Heart right ventricle (tissue), 16 donors: ENCODE data around the gene FAM221B. TPM values are rescaled to one million over a fixed set of nuclear protein-coding genes. Genes with fewer than 3 reads are reported as not detected.

Source experiments
- ATAC-seq, 8 donors: fragments of 200-7000 bp; cut with Tn5 transposase; one replicate each; pipeline ENCODE4 v1.9.1; 2020; ENCODE audit warnings: mild to moderate bottlenecking in 8 of 8, moderate library complexity in 8 of 8, moderate number of reproducible peaks in 1 of 8
- DNase-seq, 2 donors: peaks; one replicate each; pipeline ENCODE4 v3.0.0-alpha.2; 2020
- H3K27ac ChIP-seq, 10 donors: fragments of 200-600 bp; sonication (generic) in 2 of 10; one replicate each; pipeline versions ENCODE4 v1.5.0 to v1.8.0; 2020 to 2022; ENCODE audit warnings: mild to moderate bottlenecking in 3 of 10
- H3K27me3 ChIP-seq, 7 donors: fragments of 200-600 bp; one replicate each; pipeline ENCODE4 v1.8.0; 2021 to 2022; ENCODE audit warnings: mild to moderate bottlenecking in 2 of 7
- H3K36me3 ChIP-seq, 9 donors: fragments of 200-600 bp; sonication (generic) in 1 of 9; one replicate each; pipeline versions ENCODE4 v1.5.0 to v1.8.0; 2020 to 2022; ENCODE audit warnings: mild to moderate bottlenecking in 2 of 9
- H3K4me1 ChIP-seq, 9 donors: fragments of 200-600 bp; sonication (generic) in 1 of 9; one replicate each; pipeline versions ENCODE4 v1.5.0 to v1.8.0; 2020 to 2022; ENCODE audit warnings: mild to moderate bottlenecking in 4 of 9
- H3K4me3 ChIP-seq, 10 donors: fragments of 200-600 bp; sonication (generic) in 2 of 10; one replicate each; pipeline versions ENCODE4 v1.5.0 to v1.8.0; 2020 to 2022; ENCODE audit warnings: mild to moderate bottlenecking in 7 of 10, moderate library complexity in 2 of 10
- H3K9me3 ChIP-seq, 11 donors: fragments of 200-600 bp in 10 of 11; sonication (generic) in 2 of 11; one replicate each; pipeline versions ENCODE4 v1.5.0 to v1.8.0; 2013 to 2022; ENCODE audit warnings: mild to moderate bottlenecking in 2 of 11, control low read depth in 1 of 11, moderate library complexity in 1 of 11
- WGBS, 2 donors: extraction: QIAGEN DNeasy Blood & Tissue Kit; methylation state at CpG; one replicate each; pipeline ENCODE4 v1.1.7; 2013; ENCODE audit warnings: inconsistent platforms in 1 of 2; 5-methylcytosine and 5-hydroxymethylcytosine counted together
- intact Hi-C, 10 donors: fragments of 100-400 bp; cut with DNase I; formaldehyde crosslinking; loops; one replicate each; pipeline versions ENCODE4 v1.11.1 to v1.14.2; 2022
- polyA plus RNA-seq, 2 donors: library from polyadenylated mRNA; stranded (reverse); fragments of 200-250 nt; gene quantifications; one replicate each; pipeline ENCODE4 v1.2.3, GENCODE V29; 2013
- total RNA-seq, 10 donors: library from RNA; stranded (reverse); fragmentation: NEBNext Ultra II Directional in 3 of 10; extraction: Animal tissue kit (Norgen Biotek cat#: 25700) in 3 of 10; gene quantifications; one replicate each; pipeline versions ENCODE4 v1.2.1 to v1.2.4, GENCODE V29; 2021 to 2023
- TF ChIP-seq, protein P1 (sequence below), 9 donors: fragments of 200-600 bp; sonication (generic) in 2 of 9; IDR thresholded peaks; one replicate each; pipeline versions ENCODE4 v1.5.0 to v1.8.0; 2021 to 2022; ENCODE audit warnings: antibody characterized with exemption in 9 of 9, mild to moderate bottlenecking in 5 of 9, moderate library complexity in 1 of 9
- donor health status: Arrhythmogenic right ventricular cardiomyopathy.
- donor health status: ischemic (EF 13 %, LVEDD 7.1; RV severe dilation, severe dysfunction).
- donor health status: healthy with polysubstance abuse.
- donor health status: DM: no; HTN: yes; CAD: no.
- donor health status: DM: no; HTN: no; CAD: no.
- donor health status: ischemic (EF 25% LVEDD 6.9; RV normal size, moderate dysfunction).
- donor health status: ischemic (EF 25% LVEDD 5.7; RV mildly dilated, moderate dysfunction).
- donor health status: healthy.
- donor health status: DM: yes; HTN: yes; CAD: no.
- donor health status: Ischemic cardiomyopathy.
- donor health status: ischemic (EF 35%, LVEDD 5.7; RV mildly dilated, moderate dysfunction).
- donor health status: nonischemic (EF 11% LVEDD 7.7; RV severe dilation, severe dysfunction).
- donor health status: DM: yes; HTN: yes; CAD: no.
- donor health status: PGD.
- donor health status: ischemic (EF 29% LVEDD 5.4; RV normal size, mild dysfunction).
- donor health status: nonischemic (EF 23%, LVEDD 6.1; RV moderate dilation, normal function).

FAM221B gene
- total and polyA plus RNA-seq, 12 donors, result not detected

- Histone ChIP-seq H3K36me3 (no peaks in the 10 kb centered on the region), H3K9me3 (no peaks in the 10 kb centered on the region), H3K4me1 (peaks cover 4 to 53% (median 39%) of the 10 kb centered on the region in 9 donors), H3K27me3 (no peaks in the 10 kb centered on the region), H3K4me3 (peak within 1 kb of the TSS; percentile 70 to 87 (median 82)), H3K27ac (peak within 1 kb of the TSS; percentile 91 to 98 (median 96))
- peak; percentile 91 to 94 (median 92) for ATAC-seq
- TF ChIP-seq, protein P1, sequence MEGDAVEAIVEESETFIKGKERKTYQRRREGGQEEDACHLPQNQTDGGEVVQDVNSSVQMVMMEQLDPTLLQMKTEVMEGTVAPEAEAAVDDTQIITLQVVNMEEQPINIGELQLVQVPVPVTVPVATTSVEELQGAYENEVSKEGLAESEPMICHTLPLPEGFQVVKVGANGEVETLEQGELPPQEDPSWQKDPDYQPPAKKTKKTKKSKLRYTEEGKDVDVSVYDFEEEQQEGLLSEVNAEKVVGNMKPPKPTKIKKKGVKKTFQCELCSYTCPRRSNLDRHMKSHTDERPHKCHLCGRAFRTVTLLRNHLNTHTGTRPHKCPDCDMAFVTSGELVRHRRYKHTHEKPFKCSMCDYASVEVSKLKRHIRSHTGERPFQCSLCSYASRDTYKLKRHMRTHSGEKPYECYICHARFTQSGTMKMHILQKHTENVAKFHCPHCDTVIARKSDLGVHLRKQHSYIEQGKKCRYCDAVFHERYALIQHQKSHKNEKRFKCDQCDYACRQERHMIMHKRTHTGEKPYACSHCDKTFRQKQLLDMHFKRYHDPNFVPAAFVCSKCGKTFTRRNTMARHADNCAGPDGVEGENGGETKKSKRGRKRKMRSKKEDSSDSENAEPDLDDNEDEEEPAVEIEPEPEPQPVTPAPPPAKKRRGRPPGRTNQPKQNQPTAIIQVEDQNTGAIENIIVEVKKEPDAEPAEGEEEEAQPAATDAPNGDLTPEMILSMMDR (IDR thresholded peaks at IDR 0.05), result no peak
- intact Hi-C loops, result loop anchor here in 7 of 10 donors (2.0 to 5.0 kb wide), 5 partner anchors 37 to 172 kb away; partner anchors contain the start of genes NPR2 (in 3 of the 7), CCDC107 (in 1 of the 7), CREB3 (in 1 of the 7) and RMRP (in 1 of the 7)
- WGBS, 2 donors, result 1 to 2% methylated on average over 38 to 53 of the region's 53 CpGs
- peak; percentile 96 to 98 for DNase-seq
Measured at GRCh38 chr9:35829084-35829763, 692 bp upstream of the FAM221B start, which contains the start of gene TMEM8B. Gene TMEM8B (plus strand): TSS chr9:35829228. CDS start chr9:35829448, 220 bp downstream.

DNA sequence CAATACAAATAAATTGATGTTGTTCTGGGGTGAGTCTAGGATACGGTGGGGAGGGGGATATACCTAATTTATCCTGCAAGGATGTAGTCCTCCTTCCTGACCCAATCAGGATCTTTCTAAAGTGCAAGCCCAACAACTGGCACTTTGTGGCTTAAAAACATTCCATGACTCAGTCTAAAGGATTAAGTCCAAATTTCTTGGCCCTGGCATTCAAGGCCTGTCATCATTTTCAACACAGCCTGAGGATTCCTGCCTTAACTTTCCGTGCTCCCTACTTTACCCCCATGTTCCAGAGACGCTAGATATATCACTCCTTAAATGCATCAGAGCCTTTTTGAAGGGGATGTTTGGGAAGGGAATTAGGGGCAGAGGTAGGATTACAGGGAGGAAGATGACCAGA is 1.0 kb downstream of the FAM221B start:
- TF ChIP-seq, protein P1 (IDR thresholded peaks at IDR 0.05), result no peak
- no peaks in the 10 kb centered on the region for H3K9me3 ChIP-seq
- H3K4me3 ChIP-seq, result no peak overlapping the region
- intact Hi-C loops, result loop anchor here in 6 of 10 donors (2.0 to 5.0 kb wide), 6 partner anchors 35 to 170 kb away; partner anchors contain the start of genes NPR2 (in 4 of the 6), CCDC107 (in 1 of the 6), CREB3 (in 1 of the 6) and RMRP (in 1 of the 6)
- H3K27ac ChIP-seq, result no peak overlapping the region
- WGBS, 2 donors, result 87 to 94% methylated on average over 3 of the region's 3 CpGs
- peaks cover 0 to 36% (median 23%) of the 10 kb centered on the region in 9 donors for H3K4me1 ChIP-seq
- ATAC-seq (no peak), DNase-seq (no peak)
- H3K27me3 ChIP-seq, result no peaks in the 10 kb centered on the region
- H3K36me3 ChIP-seq, result no peaks in the 10 kb centered on the region

DNA sequence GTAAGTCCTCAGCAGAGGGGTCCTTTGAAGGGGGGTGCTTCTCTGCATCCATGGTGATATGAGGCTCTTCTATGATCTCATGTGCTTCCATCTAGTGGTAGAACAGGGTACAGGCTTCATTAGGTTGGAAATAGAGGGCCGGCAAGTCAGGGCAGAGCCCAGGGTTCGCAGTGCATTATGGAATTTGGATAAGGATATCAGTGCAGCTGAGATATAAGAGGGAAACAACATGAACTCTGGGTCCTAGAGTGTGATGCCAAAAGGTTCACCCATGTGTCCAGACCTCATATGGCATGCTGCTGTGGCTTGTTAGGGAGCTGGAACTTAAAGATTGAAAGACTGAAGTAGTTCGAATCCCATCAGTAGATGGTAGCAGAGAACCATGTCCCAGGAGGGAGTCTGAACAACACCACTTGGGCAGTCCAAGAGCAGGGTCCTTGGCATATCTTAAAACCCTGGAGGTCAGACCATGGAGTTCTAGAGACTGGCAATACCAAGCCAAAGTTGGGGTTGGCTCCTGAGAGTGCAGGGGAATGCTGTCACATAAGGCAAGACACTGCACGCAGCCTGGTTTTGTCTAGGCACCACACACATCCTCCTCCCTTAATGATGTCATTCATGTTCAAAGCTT is 2.3 kb downstream of the FAM221B start:
- H3K36me3 ChIP-seq, result no peaks in the 10 kb centered on the region
- intact Hi-C loops, result loop anchor here in 7 of 10 donors (1.0 to 5.0 kb wide), 7 partner anchors 34 to 169 kb away; partner anchors contain the start of genes NPR2 (in 4 of the 7), CCDC107 (in 1 of the 7), CREB3 (in 1 of the 7) and RMRP (in 1 of the 7)
- whole genome bisulfite sequencing, 2 donors, result 31 to 38% methylated on average over 4 of the region's 4 CpGs

DNA sequence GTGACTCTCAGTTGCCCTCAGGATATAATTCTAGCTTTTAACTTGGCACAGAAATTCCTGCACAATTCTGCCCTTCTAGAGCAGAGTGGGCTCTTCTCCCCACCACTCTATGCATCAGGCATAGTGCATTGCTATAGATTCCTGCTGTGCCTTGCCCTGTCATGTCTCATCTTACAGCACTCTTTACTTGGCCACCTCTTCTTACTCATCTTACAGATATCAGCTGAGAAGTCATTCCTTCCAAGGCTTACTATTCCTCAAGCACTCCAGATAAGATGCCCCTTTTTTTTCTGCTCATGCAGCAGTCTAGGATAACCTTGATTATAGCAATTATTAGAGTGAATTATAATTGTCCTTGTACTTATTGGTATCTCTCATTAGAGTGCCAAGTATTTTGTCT is 5.6 kb downstream of the FAM221B start:
- no peak for DNase-seq
- no peak overlapping the region for H3K27ac ChIP-seq
- H3K9me3 ChIP-seq, result no peaks in the 10 kb centered on the region
- no peaks in the 10 kb centered on the region for H3K36me3 ChIP-seq
- H3K27me3 ChIP-seq, result no peaks in the 10 kb centered on the region
- ATAC-seq, result no peak
- TF ChIP-seq, protein P1 (IDR thresholded peaks at IDR 0.05), result no peak
- H3K4me1 ChIP-seq, result peaks cover 0 to 7% (median 5%) of the 10 kb centered on the region in 9 donors
- no peak overlapping the region for H3K4me3 ChIP-seq
- intact Hi-C loops, result loop anchor here in 1 of 10 donors (5.0 kb wide), 1 partner anchor 36 kb away; no protein-coding TSS in a partner anchor

More for the DNA sequence above, 2.3 kb downstream of the FAM221B start:
- TF ChIP-seq, protein P1 (IDR thresholded peaks at IDR 0.05), result peak; percentile 38 to 89 (median 77)
- peak in 1 of 2 donors; percentile 51 for DNase-seq
- no peak overlapping the region for H3K4me3 ChIP-seq
- ATAC-seq, result peak in 7 of 8 donors; percentile 23 to 57 (median 43)
- H3K27ac ChIP-seq, result peak overlapping the region in 3 of 10 donors; percentile 2 to 27 (median 3)
- no peaks in the 10 kb centered on the region for H3K9me3 ChIP-seq
- H3K4me1 ChIP-seq, result peaks cover 0 to 28% (median 23%) of the 10 kb centered on the region in 9 donors
- no peaks in the 10 kb centered on the region for H3K27me3 ChIP-seq
